ENCODE data around the gene RNF214. TPM values are rescaled to one million over a fixed set of nuclear protein-coding genes. Genes with fewer than 3 reads are reported as not detected.
A peak's percentile ranks its signal among the peaks of the same experiment; 100 is the strongest.
"Not testable (repeated sequence)": the region's sequence is repeated elsewhere in the genome, so short reads cannot be mapped to it uniquely, and the experiment has no call there.

Gene RNF214
- total RNA-seq, 1 donor from 2014 or later = 43.0 TPM

DNA sequence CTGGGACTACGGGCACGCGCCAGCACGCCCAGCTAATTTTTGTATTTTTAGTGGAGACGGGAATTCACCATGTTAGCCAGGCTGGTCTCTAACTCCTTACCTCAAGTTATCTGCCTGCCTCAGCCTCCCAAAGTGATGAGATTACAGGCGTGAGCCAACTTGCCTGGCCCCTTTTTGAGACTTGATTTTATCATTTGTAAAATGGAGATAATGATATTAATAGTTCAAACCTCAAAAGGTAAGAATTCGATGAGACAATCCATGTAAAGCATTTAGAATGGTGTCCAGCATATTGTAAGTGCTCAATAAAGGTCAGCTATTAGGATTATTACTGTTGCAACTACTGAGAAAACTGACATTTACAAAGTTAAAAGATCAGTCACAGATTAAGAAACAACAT is 86.3 kb downstream of the RNF214 start:
- no peak for DNase-seq
- TF ChIP-seq, protein P1, sequence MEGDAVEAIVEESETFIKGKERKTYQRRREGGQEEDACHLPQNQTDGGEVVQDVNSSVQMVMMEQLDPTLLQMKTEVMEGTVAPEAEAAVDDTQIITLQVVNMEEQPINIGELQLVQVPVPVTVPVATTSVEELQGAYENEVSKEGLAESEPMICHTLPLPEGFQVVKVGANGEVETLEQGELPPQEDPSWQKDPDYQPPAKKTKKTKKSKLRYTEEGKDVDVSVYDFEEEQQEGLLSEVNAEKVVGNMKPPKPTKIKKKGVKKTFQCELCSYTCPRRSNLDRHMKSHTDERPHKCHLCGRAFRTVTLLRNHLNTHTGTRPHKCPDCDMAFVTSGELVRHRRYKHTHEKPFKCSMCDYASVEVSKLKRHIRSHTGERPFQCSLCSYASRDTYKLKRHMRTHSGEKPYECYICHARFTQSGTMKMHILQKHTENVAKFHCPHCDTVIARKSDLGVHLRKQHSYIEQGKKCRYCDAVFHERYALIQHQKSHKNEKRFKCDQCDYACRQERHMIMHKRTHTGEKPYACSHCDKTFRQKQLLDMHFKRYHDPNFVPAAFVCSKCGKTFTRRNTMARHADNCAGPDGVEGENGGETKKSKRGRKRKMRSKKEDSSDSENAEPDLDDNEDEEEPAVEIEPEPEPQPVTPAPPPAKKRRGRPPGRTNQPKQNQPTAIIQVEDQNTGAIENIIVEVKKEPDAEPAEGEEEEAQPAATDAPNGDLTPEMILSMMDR (IDR thresholded peaks at IDR 0.05; ENCODE audit: partially characterized antibody, unreplicated experiment) = no peak
- Mint-ChIP-seq H3K36me3 (ENCODE audit: unreplicated experiment) (no peaks in the 10 kb centered on the region), H3K4me1 (ENCODE audit: low read depth, unreplicated experiment) (peaks cover 9% of the 10 kb centered on the region), H3K4me3 (ENCODE audit: unreplicated experiment) (no peak overlapping the region), H3K27me3 (ENCODE audit: unreplicated experiment) (peaks cover 4% of the 10 kb centered on the region), H3K9me3 (ENCODE audit: unreplicated experiment) (peaks cover under 1% of the 10 kb centered on the region), H3K27ac (ENCODE audit: unreplicated experiment) (no peak overlapping the region)

DNA sequence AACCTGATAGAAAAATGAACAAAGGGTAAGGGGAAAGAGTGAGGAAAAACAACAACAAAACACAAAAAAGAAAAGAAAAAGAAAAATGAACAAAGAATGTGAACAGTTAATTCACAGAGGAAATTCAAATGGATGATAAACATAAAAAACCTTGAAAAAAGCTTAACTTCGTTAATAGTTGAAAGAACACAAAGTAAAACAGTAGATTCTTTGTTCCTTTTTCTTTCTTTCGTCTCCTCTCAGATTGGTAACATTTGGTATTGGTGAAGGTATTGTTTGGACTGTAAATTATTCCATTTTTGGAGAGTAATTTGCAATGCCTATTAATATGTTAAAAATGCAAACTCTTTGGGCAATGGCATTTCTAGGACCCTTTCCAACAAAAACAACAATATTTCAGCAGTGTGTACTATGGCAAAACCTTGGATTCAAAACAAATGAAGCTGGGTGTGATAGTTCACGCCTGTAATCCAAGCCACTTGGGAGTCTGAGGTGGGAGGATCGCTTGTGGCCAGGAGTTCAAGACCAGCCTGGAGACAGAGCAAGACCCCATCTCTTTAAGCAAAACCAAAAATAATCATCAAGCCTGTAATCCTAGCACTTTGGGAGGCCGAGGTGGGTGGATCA is 86.9 kb downstream of the RNF214 start:
- DNase-seq = no peak
- H3K4me1 Mint-ChIP-seq (ENCODE audit: low read depth, unreplicated experiment) = peaks cover 9% of the 10 kb centered on the region
- no peaks in the 10 kb centered on the region for H3K9me3 Mint-ChIP-seq (ENCODE audit: unreplicated experiment)
- TF ChIP-seq, protein P1 (IDR thresholded peaks at IDR 0.05; ENCODE audit: partially characterized antibody, unreplicated experiment) = no peak
- H3K27me3 Mint-ChIP-seq (ENCODE audit: unreplicated experiment) = peaks cover 2% of the 10 kb centered on the region
- no peak overlapping the region for H3K27ac Mint-ChIP-seq (ENCODE audit: unreplicated experiment)
- H3K36me3 Mint-ChIP-seq (ENCODE audit: unreplicated experiment) = no peaks in the 10 kb centered on the region
- H3K4me3 Mint-ChIP-seq (ENCODE audit: unreplicated experiment) = no peak overlapping the region

DNA sequence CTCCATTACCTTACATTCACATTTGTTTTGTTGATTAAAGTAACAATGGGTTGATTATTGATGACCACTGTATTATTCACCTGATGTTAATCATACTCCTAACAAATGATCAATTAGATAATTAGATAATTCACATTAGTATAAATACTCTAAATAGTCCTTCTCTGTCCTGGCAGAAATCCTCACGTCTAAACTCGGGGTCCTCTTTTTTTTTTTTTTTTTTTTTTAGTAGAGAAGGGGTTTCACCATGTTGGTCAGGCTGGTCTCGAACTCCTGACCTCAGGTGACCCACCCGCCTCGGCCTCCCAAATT is 94.7 kb downstream of the RNF214 start:
- not testable (repeated sequence) for H3K27me3 Mint-ChIP-seq (ENCODE audit: unreplicated experiment); H3K4me3 Mint-ChIP-seq (ENCODE audit: unreplicated experiment); H3K27ac Mint-ChIP-seq (ENCODE audit: unreplicated experiment); H3K4me1 Mint-ChIP-seq (ENCODE audit: low read depth, unreplicated experiment); DNase-seq; H3K9me3 Mint-ChIP-seq (ENCODE audit: unreplicated experiment); H3K36me3 Mint-ChIP-seq (ENCODE audit: unreplicated experiment)

DNA sequence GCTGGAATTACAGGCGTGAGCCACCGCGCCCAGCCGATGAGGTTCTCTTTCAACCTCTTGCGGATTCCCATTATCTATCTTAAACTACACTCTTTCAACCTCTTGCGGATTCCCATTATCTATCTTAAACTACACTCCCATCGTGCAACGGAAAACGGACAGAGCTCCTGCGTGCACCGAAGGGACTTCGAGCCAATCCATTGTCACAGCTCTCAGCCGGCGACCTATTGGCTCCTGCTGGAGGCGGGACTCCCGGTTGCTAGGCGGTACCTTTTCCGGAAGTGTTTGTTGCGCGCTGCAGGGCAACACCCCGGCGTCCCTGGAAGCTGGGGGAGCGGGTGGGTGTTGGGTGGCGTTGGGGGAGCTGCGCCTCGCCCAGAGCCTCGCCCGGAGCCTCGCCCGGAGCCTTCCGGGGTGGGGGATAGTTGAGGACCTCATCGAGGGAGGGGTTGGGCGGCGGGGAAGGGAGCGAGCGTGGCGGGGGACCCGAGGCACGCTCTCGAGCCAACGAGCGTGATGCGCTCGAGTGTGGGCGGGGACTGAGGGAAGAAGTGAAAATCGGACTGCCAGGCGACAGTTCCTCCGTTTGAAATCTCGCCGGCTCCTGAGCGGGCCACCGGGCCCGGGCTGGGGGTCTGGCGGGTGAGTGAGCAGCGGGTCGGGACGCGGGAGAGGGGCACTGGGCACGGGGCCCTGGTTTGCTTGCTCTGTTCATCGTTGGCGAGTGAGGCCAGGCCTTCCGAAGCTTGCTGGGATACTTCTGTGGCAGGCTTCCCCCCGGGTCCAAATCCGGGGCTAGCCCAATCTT is 95.3 kb downstream of the RNF214 start, which contains the start of gene CEP164:
CEP164 (plus strand) TSS at position 288 of the 808 bp plus-strand sequence. CDS start 10,733 bp downstream, outside the sequence.
- no peaks in the 10 kb centered on the region for H3K27me3 Mint-ChIP-seq (ENCODE audit: unreplicated experiment)
- TF ChIP-seq, protein P1 (IDR thresholded peaks at IDR 0.05; ENCODE audit: partially characterized antibody, unreplicated experiment) = no peak
- no peaks in the 10 kb centered on the region for H3K36me3 Mint-ChIP-seq (ENCODE audit: unreplicated experiment)
- peak; percentile 91 for DNase-seq
- no peaks in the 10 kb centered on the region for H3K4me1 Mint-ChIP-seq (ENCODE audit: low read depth, unreplicated experiment)
- H3K4me3 Mint-ChIP-seq (ENCODE audit: unreplicated experiment) = peak within 1 kb of the TSS; percentile 59
- H3K9me3 Mint-ChIP-seq (ENCODE audit: unreplicated experiment) = no peaks in the 10 kb centered on the region
- H3K27ac Mint-ChIP-seq (ENCODE audit: unreplicated experiment) = no peak within 1 kb of the TSS

- Mint-ChIP-seq H3K36me3 (ENCODE audit: unreplicated experiment) (no peaks in the 10 kb centered on the region), H3K9me3 (ENCODE audit: unreplicated experiment) (no peaks in the 10 kb centered on the region), H3K4me3 (ENCODE audit: unreplicated experiment) (no peak overlapping the region), H3K4me1 (ENCODE audit: low read depth, unreplicated experiment) (no peaks in the 10 kb centered on the region), H3K27me3 (ENCODE audit: unreplicated experiment) (no peaks in the 10 kb centered on the region), H3K27ac (ENCODE audit: unreplicated experiment) (no peak overlapping the region)
- TF ChIP-seq, protein P1 (IDR thresholded peaks at IDR 0.05; ENCODE audit: partially characterized antibody, unreplicated experiment) = no peak
- no peak for DNase-seq
These were observed 96.0 kb downstream of the RNF214 start for GRCh38 chr11:117328375-117329010.

Data from glutamatergic neuron (in vitro differentiated cells).